A204.1 (cell line): ENCODE results near the gene AMDHD2.
"Not testable (repeated sequence)": the region's sequence is repeated elsewhere in the genome, so short reads cannot be mapped to it uniquely, and the experiment has no call there.

Experiments
- FAIRE-seq: peaks from 2 replicates; lab custom pipeline; 2012; peaks lifted over from hg19 to GRCh38; lab: Jason Lieb, UNC

AMDHD2 gene, protein sequence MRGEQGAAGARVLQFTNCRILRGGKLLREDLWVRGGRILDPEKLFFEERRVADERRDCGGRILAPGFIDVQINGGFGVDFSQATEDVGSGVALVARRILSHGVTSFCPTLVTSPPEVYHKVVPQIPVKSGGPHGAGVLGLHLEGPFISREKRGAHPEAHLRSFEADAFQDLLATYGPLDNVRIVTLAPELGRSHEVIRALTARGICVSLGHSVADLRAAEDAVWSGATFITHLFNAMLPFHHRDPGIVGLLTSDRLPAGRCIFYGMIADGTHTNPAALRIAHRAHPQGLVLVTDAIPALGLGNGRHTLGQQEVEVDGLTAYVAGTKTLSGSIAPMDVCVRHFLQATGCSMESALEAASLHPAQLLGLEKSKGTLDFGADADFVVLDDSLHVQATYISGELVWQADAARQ

DNA sequence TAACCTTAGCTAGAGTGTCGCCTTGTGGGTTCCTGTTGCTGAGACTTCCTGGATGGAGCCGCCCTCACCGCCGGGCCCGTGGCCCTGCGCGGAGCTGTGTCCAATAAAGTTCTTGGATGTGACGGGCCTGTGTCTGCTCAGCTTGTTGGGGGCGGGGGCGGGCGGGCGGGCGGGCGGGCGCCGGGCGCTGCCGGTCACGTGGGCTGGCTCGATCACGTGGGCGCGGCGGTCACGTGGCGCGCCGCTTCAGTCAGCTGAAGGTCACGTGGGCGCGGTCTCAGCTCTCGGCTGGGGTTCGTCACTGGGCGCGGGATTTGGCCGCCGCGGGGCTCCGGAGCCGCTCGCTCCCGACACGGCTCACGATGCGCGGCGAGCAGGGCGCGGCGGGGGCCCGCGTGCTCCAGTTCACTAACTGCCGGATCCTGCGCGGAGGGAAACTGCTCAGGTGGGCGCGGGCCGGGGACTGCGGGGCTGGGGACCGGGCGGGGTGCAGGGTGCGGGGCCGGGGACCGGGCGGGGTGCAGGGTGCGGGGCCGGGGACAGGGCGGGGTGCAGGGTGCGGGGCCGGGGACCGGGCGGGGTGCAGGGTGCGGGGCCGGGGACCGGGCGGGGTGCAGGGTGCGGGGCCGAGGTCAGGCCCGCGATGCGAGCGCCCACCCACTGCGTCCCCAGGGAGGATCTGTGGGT, at the start of gene AMDHD2:
Gene AMDHD2, plus strand, starts transcription at position 275 of the 687 bp plus-strand sequence. Its CDS starts 88 bp downstream, at position 363.
- no peak for FAIRE-seq

DNA sequence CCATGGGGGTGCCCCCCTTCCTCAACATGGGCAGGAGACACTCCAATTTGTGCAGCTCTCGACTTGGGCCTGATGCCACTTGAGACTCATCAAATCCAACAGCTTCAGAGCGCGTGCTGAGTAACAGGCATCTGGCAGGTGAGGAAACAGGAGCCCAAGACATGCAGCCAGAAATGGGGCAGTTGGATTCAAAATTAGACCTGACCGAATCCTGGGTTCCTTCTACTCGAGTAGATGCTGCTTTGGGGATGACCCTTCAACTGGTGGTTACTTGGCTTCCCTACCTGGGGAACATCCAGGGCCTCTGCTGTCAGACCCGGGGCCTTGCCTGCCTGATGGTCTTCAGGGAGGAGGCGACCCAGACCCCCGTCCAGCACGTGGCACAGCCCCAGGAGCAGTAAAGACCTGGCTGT, 49.6 kb upstream of the AMDHD2 start:
- no peak for FAIRE-seq

DNA sequence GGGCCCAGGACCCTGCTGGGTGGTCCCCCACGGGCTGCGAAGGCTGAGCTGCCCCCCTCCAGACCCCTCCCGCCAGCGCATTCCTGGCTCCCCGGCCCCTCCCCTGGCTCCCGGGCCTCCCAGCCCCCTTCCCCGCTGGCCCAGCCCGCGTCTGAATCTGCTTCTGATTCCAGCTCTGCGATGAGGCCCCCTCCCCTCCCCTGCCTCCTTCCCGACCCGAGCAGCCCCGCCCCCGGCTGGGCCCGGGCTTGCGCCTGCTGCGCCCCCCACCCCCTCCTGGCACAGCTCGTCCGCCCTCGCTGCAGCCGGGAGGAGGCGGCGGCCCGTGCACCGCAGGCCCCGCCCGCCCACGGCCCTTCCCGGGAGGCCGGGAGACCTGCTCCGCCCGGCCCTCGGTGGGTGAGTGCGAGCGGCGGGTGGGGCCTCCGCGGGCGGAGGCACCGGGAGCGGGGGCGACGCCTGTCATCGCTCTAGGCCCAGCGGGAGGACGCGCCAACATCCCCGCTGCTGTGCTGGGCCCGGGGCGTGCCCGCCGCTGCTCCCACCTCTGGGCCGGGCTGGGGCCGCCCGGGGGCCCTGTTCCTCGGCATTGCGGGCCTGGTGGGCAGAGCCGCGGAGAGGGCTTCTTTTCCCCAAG, 49.0 kb upstream of the AMDHD2 start, which contains the start of gene NTN3:
Gene NTN3, plus strand, starts transcription at position 282 of the 637 bp plus-strand sequence. CDS start 405 bp downstream, outside the sequence.
- no peak for FAIRE-seq

DNA sequence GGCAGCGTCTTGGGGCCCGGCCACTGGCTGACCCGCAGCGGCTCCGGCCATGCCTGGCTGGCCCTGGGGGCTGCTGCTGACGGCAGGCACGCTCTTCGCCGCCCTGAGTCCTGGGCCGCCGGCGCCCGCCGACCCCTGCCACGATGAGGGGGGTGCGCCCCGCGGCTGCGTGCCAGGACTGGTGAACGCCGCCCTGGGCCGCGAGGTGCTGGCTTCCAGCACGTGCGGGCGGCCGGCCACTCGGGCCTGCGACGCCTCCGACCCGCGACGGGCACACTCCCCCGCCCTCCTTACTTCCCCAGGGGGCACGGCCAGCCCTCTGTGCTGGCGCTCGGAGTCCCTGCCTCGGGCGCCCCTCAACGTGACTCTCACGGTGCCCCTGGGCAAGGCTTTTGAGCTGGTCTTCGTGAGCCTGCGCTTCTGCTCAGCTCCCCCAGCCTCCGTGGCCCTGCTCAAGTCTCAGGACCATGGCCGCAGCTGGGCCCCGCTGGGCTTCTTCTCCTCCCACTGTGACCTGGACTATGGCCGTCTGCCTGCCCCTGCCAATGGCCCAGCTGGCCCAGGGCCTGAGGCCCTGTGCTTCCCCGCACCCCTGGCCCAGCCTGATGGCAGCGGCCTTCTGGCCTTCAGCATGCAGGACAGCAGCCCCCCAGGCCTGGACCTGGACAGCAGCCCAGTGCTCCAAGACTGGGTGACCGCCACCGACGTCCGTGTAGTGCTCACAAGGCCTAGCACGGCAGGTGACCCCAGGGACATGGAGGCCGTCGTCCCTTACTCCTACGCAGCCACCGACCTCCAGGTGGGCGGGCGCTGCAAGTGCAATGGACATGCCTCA, 48.3 kb upstream of the AMDHD2 start:
- FAIRE-seq: no peak

DNA sequence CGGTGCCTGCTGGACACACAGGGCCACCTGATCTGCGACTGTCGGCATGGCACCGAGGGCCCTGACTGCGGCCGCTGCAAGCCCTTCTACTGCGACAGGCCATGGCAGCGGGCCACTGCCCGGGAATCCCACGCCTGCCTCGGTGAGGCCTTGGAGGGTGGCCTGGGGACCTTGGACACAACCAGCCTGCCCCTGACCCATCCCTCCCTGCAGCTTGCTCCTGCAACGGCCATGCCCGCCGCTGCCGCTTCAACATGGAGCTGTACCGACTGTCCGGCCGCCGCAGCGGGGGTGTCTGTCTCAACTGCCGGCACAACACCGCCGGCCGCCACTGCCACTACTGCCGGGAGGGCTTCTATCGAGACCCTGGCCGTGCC, 47.7 kb upstream of the AMDHD2 start:
- no peak for FAIRE-seq

DNA sequence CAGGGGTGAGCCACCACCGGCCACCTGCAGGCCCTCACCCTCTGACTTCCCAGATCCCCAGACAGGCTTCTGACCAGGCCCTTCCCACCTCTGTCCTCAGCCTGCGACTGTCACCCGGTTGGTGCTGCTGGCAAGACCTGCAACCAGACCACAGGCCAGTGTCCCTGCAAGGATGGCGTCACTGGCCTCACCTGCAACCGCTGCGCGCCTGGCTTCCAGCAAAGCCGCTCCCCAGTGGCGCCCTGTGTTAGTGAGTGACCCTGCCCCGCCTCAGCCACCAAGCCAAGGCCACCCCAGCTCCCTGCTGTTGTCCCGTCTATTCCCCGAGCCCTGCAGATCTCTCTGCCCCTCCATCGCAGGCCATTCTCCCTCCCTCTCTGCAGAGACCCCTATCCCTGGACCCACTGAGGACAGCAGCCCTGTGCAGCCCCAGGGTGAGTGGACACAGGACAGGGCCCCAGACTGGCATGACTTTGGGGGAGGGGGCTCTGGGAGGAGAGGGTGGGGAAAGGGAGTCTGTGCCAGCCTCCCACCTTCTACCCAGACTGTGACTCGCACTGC, 47.2 kb upstream of the AMDHD2 start:
- FAIRE-seq: no peak

DNA sequence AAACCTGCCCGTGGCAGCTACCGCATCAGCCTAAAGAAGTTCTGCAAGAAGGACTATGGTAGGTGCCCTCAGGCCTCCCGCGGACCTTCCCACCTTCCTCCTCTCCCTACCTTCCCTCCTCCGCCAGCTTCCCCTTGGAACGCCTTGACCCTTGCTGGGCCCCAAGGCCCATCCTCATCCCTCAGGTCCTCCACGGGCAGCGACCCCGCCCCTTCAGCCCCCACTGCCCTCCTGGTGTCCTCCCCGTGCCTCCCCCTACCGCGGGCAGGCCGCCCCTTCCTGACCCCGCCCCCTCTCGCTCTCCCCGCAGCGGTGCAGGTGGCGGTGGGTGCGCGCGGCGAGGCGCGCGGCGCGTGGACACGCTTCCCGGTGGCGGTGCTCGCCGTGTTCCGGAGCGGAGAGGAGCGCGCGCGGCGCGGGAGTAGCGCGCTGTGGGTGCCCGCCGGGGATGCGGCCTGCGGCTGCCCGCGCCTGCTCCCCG, 46.7 kb upstream of the AMDHD2 start:
- FAIRE-seq: no peak

DNA sequence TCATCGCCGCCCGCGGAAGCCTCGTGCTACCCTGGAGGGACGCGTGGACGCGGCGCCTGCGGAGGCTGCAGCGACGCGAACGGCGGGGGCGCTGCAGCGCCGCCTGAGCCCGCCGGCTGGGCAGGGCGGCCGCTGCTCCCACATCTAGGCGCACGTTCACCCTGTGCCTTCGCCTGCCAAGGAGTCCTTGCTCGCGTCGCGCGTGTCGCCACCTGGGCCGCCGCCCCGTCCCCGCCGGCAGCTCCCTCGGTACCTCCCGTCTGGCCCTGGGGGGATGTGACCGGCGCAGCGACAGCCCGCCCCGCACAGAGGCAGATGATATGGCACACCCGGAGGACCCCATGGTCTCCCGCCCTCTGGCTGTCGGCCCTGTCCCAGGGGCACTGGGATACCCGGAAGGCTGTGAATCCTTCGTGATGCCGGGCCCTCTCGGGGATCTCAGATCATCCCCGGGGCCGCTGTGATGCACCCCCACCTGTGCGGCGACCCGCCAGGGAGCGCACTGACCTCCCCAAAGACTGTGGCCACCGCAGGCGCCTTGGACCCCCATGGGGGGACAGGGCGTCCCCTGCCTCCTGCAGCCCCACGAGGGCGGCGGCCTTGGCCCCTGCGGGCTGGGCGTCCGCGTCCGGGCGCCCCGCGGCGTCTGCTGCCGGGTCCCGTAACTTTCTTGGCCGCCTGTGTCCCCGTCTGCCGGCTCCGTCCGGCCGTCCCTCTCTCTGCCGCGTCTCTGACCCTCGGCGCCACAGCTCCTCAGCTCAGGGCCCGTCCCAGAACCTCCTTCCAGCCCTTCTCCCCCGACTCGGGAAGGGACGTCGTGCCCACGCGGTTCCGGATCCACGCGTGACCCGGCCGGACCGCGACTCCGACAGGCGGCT, 45.9 kb upstream of the AMDHD2 start:
- FAIRE-seq: no peak

DNA sequence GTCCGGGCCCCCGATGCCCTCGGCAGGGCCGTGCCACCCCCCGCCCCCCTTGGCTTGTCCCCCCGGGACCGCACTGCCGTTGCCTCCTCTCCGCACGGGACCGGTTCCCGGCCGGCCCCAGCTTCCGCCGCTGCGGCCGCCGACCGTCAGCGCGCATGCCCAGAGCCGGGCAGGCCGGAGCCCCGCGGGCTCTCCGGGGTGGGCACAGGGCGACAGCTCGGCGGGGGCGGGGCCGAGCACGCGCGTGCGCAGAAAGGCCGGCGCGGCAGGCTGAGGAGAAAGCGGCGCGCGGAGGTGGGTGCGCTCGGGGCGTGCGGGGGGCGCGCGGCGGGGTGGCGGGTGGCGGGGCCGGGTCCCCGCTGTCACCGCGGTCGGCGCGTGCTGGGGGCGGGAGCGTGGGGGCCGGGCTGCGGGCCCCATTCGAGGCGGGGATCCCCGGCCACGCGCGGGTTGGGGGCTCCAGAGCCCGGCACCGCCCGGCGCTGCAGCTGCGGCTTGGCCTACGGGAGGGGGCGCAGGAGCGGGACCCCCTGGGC, 45.2 kb upstream of the AMDHD2 start, which contains the start of gene TBC1D24:
Gene TBC1D24, plus strand, starts transcription at position 251 of the 536 bp plus-strand sequence. CDS start 21,022 bp downstream, outside the sequence.
- FAIRE-seq: no peak

DNA sequence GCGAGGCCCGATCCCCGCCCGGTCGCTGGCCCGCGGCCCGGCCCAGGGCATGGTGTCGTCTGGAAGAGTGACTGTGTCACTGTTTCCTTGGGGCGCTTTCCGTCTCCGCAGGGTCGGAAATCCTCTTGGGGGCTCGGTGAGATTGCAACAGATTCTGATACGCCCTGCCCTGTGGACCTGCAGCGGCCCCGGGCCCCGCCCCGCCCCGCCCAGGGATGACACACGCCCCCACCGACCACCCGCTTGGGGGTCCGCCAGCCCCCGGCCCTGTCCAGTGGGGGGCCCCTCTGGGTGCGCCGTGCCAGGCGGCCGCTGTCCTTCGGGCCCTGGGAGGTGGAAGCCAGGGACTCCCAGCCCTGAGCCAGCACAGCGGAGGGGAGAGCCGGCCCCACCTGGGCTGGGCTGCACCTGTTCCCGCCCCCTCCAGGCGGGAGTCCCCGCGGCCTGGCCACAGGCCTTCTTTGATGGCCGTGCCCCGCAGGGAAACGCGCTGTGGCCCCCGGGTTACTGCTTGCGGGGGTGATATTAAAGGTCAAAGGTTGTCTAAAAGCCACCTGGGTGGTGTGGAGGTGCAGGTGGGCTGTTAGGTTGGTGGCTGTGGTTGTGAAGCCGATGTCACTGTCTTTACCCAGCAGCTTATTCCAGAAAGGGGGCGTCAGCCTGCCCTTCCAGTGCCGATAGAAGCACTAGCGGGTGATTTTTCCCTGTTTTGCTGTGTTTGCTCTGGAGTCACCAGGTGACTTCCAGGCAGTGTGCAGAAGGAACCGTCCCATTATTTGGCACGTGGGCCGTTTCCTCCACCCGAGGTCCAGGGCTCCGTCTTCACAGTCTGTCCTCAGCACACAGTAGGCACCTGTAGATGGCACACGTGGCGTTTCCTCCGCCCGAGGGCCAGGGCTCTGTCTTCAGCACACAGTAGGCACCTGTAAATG, 44.5 kb upstream of the AMDHD2 start:
- FAIRE-seq: no peak

DNA sequence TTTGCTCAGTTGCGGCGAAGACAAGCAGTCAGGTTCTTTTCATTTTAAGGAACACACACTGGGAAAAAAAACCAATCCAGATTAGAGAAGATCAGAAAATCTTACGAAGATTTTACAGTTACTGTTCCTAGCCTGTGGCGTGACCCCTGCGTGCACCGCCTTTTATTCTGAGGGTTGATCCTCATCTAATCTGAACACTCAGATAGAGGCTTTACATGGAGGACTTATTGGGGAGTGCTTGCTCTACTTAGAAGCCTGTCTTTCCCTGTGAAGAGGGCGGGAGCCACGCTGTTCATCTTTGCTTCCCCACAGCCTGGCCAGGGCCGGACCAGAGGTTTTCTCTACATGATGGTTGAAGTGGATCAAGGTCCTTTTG, 43.8 kb upstream of the AMDHD2 start:
- FAIRE-seq: no peak

DNA sequence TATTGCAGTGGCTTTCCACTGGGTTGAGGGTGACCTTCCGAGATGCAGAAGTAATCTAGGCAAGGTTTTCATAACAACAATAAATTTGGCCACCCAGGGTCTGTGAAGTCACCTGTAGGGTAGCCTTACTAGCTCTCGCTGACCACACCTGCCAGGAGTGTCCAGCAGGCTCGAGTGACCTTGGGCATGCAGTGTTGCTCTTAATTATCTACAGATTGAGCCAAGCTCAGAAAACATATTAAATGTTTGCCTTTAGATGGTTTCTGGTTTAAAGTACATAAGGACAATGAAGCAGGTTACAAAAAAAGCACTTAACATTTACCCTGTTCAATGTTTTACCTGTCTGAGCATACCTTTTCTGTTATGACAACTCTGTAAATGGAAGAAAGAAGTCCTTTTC, 43.4 kb upstream of the AMDHD2 start:
- FAIRE-seq: no peak

DNA sequence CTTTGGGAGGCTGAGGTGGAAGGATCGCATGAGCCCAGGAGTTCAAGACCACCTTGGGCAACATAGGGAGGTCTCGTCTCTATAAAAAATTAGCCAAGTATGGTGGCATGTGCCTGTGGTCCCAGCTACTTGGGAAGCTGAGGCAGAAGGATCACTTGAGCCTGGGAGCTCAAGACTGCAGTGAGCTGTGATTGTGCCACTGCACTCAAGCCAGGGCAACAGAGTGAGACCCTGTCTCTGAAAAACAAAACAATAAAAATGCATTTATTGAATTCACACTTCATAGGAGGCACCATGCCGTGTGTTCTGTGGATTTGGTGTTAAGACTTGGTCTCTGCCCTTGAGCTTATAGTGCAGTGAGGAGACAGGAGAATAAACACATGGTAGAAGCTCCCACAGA, 42.8 kb upstream of the AMDHD2 start:
- FAIRE-seq: no peak

DNA sequence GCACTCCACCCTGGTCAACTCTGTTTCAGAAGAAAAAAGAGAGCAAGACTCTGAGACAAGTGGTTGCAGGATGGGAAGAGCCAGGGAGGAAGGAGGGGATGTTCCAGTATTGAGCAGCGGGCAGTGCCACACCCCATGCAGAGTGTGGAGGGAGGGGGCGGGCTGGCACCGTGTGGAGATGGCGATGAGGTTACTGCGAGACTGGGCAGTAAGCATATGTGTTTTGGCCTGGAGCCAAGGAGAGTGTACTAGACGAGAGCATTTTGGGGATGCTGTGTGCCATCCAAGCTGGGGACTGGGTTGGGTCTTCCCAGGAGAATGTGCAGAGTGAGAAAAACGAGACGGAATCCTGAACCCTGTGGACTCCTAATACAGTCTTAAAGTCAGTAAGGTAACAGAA, 41.9 kb upstream of the AMDHD2 start:
- FAIRE-seq: no peak

DNA sequence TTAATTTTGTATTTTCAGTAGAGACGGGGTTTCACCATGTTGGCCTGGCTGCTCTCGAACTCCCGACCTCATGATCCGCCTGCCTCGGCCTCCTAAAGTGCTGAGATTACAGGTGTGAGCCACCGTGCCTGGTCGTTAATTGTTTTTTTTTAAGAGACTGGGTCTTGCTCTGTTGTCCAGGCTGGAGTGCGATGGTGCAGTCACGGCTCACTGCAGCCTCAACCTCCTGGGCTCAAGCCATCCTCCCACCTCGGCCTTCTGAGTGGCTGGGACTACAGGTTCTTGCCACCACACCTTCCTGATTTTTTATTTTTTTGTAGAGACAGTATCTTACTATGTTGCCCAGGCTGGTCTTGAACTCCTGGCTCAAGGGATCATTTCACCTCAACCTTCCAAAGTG, 40.2 kb upstream of the AMDHD2 start:
- FAIRE-seq: not testable (repeated sequence)

DNA sequence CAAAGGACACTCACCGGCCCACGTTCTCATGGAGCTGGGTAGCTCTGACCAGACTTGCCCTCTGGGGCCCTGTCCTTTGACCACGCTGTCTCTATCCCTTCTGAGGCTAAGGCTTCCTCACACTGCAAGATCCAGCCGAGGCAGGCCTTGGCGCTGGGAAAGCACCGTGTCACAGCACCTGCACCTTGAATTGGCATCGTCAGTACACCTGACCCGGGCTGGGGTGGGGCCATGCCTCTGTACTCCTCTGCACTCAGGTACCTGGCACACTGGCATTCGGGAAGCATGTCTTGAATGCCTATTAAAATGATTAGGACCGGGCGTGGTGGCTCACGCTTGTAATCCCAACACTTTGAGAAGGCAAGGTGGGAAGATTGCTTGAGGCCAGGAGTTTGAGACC, 39.2 kb upstream of the AMDHD2 start:
- FAIRE-seq: no peak

DNA sequence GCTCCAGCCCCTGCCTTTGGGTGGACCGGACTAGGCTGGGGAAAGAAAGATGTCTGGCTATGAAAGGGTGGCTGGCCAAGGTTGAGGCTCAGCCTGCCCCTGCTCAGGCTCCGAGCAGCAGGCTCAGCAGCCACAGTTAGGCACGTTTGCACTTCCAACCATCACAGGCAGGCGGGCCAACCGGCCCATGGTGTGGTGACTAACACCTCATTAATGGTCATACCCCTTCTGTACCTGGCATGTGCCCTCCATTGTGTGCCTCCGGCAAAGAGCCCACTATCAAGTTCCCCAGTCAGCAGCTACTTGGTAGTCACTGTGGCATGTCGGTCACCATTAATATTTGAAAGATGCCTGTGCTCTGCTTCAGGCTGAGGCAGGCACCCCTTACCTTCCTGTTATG, 38.5 kb upstream of the AMDHD2 start:
- no peak for FAIRE-seq

DNA sequence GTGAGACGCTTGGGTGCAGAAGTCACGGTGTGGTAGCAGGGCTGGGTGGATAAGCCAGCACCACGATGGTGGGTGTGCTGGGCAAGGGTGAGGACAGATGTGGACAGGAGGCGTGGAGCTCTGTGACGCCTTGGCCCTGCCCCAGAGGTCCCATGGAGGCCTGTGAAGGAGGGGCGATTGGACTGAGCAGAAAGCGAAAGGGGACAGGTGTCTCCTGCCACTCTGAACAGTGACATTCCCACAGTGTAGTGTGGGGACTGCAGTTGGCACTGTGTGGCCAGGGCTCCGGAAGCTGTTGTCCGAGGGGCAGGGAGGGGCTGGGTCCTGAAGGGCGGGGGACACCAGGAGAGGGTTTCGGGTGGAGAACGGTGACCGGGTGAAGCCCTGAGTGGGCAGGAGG, 37.9 kb upstream of the AMDHD2 start:
- FAIRE-seq: no peak
